ENCODE results near the gene C4orf50.

Gene C4orf50

GRCh38 chr4:6018331-6018730 lies at the start of gene C4orf50:
TSS of gene C4orf50 (minus strand) at chr4:6018431.
- DNase-seq: no peak

- no peak for DNase-seq
These were observed 47.8 kb upstream of the C4orf50 start for GRCh38 chr4:6065934-6066590.

- no peak for DNase-seq
These were observed 46.9 kb upstream of the C4orf50 start for GRCh38 chr4:6065166-6065565.

- no peak for DNase-seq
These were observed 46.2 kb upstream of the C4orf50 start for GRCh38 chr4:6064383-6064782.

- no peak for DNase-seq
These were observed 45.5 kb upstream of the C4orf50 start for GRCh38 chr4:6063684-6064083.

GRCh38 chr4:6062133-6062532 lies 43.9 kb upstream of the C4orf50 start:
- DNase-seq: no peak

GRCh38 chr4:6059375-6059805 lies 41.2 kb upstream of the C4orf50 start:
- no peak for DNase-seq

GRCh38 chr4:6058531-6059374 lies 40.5 kb upstream of the C4orf50 start:
- no peak for DNase-seq

- no peak for DNase-seq
These were observed 38.9 kb upstream of the C4orf50 start for GRCh38 chr4:6056976-6057766.

- no peak for DNase-seq
These were observed 37.2 kb upstream of the C4orf50 start for GRCh38 chr4:6055436-6055835.

- no peak for DNase-seq
These were observed 36.8 kb upstream of the C4orf50 start for GRCh38 chr4:6055030-6055429.

GRCh38 chr4:6054162-6054922 lies 36.1 kb upstream of the C4orf50 start:
- no peak for DNase-seq

- no peak for DNase-seq
These were observed 34.4 kb upstream of the C4orf50 start for GRCh38 chr4:6052679-6053078.

- DNase-seq: no peak
These were observed 32.3 kb upstream of the C4orf50 start for GRCh38 chr4:6050551-6050950.

GRCh38 chr4:6049985-6050384 lies 31.8 kb upstream of the C4orf50 start:
- no peak for DNase-seq

GRCh38 chr4:6049278-6049677 lies 31.0 kb upstream of the C4orf50 start:
- no peak for DNase-seq

- DNase-seq: no peak
These were observed 30.3 kb upstream of the C4orf50 start for GRCh38 chr4:6048537-6048936.

- DNase-seq: no peak
These were observed 29.0 kb upstream of the C4orf50 start for GRCh38 chr4:6047130-6047673.

- no peak for DNase-seq
These were observed 28.4 kb upstream of the C4orf50 start for GRCh38 chr4:6046526-6047129.

- no peak for DNase-seq
These were observed 26.6 kb upstream of the C4orf50 start for GRCh38 chr4:6044805-6045204.

GRCh38 chr4:6044276-6044675 lies 26.0 kb upstream of the C4orf50 start:
- no peak for DNase-seq

GRCh38 chr4:6043843-6044242 lies 25.6 kb upstream of the C4orf50 start:
- no peak for DNase-seq
